ENCODE data around the gene PGM5. TPM values are rescaled to one million over a fixed set of nuclear protein-coding genes. Genes with fewer than 3 reads are reported as not detected.

Gene PGM5
- total RNA-seq, 1 donor from 2014 or later = 70.9 TPM

GRCh38 chr9:68429631-68430030 is 73.2 kb downstream of the PGM5 start:
- Histone ChIP-seq H3K4me1 (peaks cover 10 to 30% of the 10 kb centered on the region in 2 donors), H3K27me3 (no peaks in the 10 kb centered on the region), H3K27ac (peak overlapping the region in 1 of 2 donors; percentile 2), H3K4me3 (no peak overlapping the region), H3K9me3 (no peaks in the 10 kb centered on the region), H3K36me3 (no peaks in the 10 kb centered on the region)
- no peak for DNase-seq (ENCODE audit: low spot score in 2 of 2)
- intact Hi-C loops (cut with DNase I) = loop anchor here (2.0 to 5.0 kb wide), 2 partner anchors 15 to 73 kb away; no protein-coding TSS in a partner anchor
- no peak for TF ChIP-seq CTCF (IDR thresholded peaks at IDR 0.05)

- H3K4me3 ChIP-seq = no peak overlapping the region
- DNase-seq (ENCODE audit: low spot score in 2 of 2) = no peak
- no peaks in the 10 kb centered on the region for H3K27me3 ChIP-seq
- intact Hi-C loops (cut with DNase I) = no loop called here
- H3K4me1 ChIP-seq = peaks cover 10 to 23% of the 10 kb centered on the region in 2 donors
- H3K9me3 ChIP-seq = no peaks in the 10 kb centered on the region
- H3K27ac ChIP-seq = no peak overlapping the region
- TF ChIP-seq CTCF (IDR thresholded peaks at IDR 0.05) = no peak
- no peaks in the 10 kb centered on the region for H3K36me3 ChIP-seq
Observed at GRCh38 chr9:68431307-68431706, 74.9 kb downstream of the PGM5 start.

- intact Hi-C loops (cut with DNase I) = no loop called here
- H3K27ac ChIP-seq = no peak overlapping the region
- peaks cover 0 to 3% of the 10 kb centered on the region in 2 donors for H3K4me1 ChIP-seq
Observed at GRCh38 chr9:68433531-68434110, 77.2 kb downstream of the PGM5 start.

GRCh38 chr9:68437785-68438184 is 81.4 kb downstream of the PGM5 start:
- Histone ChIP-seq H3K27ac (peak overlapping the region in 1 of 2 donors; percentile 47), H3K4me1 (peaks cover 0 to 3% of the 10 kb centered on the region in 2 donors), H3K36me3 (no peaks in the 10 kb centered on the region), H3K4me3 (no peak overlapping the region), H3K27me3 (no peaks in the 10 kb centered on the region), H3K9me3 (peaks cover 0 to 11% of the 10 kb centered on the region in 2 donors)
- intact Hi-C loops (cut with DNase I) = no loop called here
- peak in 1 of 2 donors; percentile 81 for DNase-seq (ENCODE audit: low spot score in 2 of 2)
- TF ChIP-seq CTCF (IDR thresholded peaks at IDR 0.05) = no peak

More at GRCh38 chr9:68433531-68434110, 77.2 kb downstream of the PGM5 start:
- no peaks in the 10 kb centered on the region for H3K36me3 ChIP-seq
- H3K9me3 ChIP-seq = no peaks in the 10 kb centered on the region
- no peak for TF ChIP-seq CTCF (IDR thresholded peaks at IDR 0.05)
- no peaks in the 10 kb centered on the region for H3K27me3 ChIP-seq
- DNase-seq (ENCODE audit: low spot score in 2 of 2) = no peak
- H3K4me3 ChIP-seq = no peak overlapping the region

- H3K36me3 ChIP-seq = no peaks in the 10 kb centered on the region
- peaks cover 0 to 17% of the 10 kb centered on the region in 2 donors for H3K4me1 ChIP-seq
- H3K27ac ChIP-seq = no peak overlapping the region
- intact Hi-C loops (cut with DNase I) = loop anchor here (2.0 kb wide), 1 partner anchor 15 kb away; no protein-coding TSS in a partner anchor
- no peaks in the 10 kb centered on the region for H3K27me3 ChIP-seq
- no peak for DNase-seq (ENCODE audit: low spot score in 2 of 2)
- TF ChIP-seq CTCF (IDR thresholded peaks at IDR 0.05) = no peak
- H3K9me3 ChIP-seq = peaks cover 0 to 11% of the 10 kb centered on the region in 2 donors
- no peak overlapping the region for H3K4me3 ChIP-seq
Observed at GRCh38 chr9:68443624-68444023, 87.2 kb downstream of the PGM5 start.
